Measurements from ENCODE around the gene TSHB.

DNA sequence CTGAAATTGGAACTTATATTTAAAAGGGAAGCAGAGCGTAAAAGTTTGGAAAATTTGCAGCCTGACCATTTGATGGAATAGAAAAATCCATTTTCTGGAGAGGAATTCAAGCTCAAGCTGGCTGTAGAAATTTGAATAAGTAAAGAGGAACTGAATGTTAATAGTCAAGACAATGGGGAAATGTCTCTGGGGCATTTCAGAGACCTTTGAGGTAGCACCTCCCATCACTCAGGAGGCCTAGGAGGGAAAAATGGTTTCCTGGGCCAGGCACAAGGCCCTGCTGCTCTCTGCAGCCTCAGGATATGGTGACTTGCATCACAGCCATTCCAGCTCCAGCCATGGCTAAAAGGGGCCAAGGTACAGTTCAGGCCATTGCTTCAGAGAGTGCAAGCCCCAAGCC lies 17.6 kb upstream of the TSHB start:
- no peak for TF ChIP-seq SMC3 (conservative IDR thresholded peaks at IDR 0.05; ENCODE audit: poor library complexity)
- TF ChIP-seq, protein P1, sequence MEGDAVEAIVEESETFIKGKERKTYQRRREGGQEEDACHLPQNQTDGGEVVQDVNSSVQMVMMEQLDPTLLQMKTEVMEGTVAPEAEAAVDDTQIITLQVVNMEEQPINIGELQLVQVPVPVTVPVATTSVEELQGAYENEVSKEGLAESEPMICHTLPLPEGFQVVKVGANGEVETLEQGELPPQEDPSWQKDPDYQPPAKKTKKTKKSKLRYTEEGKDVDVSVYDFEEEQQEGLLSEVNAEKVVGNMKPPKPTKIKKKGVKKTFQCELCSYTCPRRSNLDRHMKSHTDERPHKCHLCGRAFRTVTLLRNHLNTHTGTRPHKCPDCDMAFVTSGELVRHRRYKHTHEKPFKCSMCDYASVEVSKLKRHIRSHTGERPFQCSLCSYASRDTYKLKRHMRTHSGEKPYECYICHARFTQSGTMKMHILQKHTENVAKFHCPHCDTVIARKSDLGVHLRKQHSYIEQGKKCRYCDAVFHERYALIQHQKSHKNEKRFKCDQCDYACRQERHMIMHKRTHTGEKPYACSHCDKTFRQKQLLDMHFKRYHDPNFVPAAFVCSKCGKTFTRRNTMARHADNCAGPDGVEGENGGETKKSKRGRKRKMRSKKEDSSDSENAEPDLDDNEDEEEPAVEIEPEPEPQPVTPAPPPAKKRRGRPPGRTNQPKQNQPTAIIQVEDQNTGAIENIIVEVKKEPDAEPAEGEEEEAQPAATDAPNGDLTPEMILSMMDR (IDR thresholded peaks at IDR 0.05; ENCODE audit: poor library complexity, severe bottlenecking), result no peak
- no peak for TF ChIP-seq POLR2AphosphoS5 (IDR thresholded peaks at IDR 0.05)
- TF ChIP-seq TAF1 (IDR thresholded peaks at IDR 0.05; ENCODE audit: low read depth), result no peak
- TF ChIP-seq, protein P2, sequence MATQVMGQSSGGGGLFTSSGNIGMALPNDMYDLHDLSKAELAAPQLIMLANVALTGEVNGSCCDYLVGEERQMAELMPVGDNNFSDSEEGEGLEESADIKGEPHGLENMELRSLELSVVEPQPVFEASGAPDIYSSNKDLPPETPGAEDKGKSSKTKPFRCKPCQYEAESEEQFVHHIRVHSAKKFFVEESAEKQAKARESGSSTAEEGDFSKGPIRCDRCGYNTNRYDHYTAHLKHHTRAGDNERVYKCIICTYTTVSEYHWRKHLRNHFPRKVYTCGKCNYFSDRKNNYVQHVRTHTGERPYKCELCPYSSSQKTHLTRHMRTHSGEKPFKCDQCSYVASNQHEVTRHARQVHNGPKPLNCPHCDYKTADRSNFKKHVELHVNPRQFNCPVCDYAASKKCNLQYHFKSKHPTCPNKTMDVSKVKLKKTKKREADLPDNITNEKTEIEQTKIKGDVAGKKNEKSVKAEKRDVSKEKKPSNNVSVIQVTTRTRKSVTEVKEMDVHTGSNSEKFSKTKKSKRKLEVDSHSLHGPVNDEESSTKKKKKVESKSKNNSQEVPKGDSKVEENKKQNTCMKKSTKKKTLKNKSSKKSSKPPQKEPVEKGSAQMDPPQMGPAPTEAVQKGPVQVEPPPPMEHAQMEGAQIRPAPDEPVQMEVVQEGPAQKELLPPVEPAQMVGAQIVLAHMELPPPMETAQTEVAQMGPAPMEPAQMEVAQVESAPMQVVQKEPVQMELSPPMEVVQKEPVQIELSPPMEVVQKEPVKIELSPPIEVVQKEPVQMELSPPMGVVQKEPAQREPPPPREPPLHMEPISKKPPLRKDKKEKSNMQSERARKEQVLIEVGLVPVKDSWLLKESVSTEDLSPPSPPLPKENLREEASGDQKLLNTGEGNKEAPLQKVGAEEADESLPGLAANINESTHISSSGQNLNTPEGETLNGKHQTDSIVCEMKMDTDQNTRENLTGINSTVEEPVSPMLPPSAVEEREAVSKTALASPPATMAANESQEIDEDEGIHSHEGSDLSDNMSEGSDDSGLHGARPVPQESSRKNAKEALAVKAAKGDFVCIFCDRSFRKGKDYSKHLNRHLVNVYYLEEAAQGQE (IDR thresholded peaks at IDR 0.05; ENCODE audit: borderline replicate concordance), result no peak
- no peak for TF ChIP-seq EZH2 (IDR thresholded peaks at IDR 0.05; ENCODE audit: borderline replicate concordance, insufficient read depth, low read length, poor library complexity, severe bottlenecking)

All from neural cell (in vitro differentiated cells).